GM18951 (cell line): Measurements from ENCODE around the gene RAPGEF6.

ENCODE experiments used
- POLR2A ChIP-seq: IDR thresholded peaks from 4 replicates; pipeline ENCODE4 v1.6.1; 2011; ENCODE audit warnings: mild to moderate bottlenecking; ENCODE audit not compliant: insufficient read length, insufficient read depth; ENCODE audit errors: extremely low read depth
- in situ Hi-C: fragments of 300-500 bp; cut with MboI; formaldehyde crosslinking; loops from one replicate; pipeline ENCODE4 v1.12.0; 2022; ENCODE audit warnings: low sequenced_read_pairs, mixed read lengths, inconsistent platforms; ENCODE audit not compliant: unreplicated experiment

RAPGEF6 gene

DNA sequence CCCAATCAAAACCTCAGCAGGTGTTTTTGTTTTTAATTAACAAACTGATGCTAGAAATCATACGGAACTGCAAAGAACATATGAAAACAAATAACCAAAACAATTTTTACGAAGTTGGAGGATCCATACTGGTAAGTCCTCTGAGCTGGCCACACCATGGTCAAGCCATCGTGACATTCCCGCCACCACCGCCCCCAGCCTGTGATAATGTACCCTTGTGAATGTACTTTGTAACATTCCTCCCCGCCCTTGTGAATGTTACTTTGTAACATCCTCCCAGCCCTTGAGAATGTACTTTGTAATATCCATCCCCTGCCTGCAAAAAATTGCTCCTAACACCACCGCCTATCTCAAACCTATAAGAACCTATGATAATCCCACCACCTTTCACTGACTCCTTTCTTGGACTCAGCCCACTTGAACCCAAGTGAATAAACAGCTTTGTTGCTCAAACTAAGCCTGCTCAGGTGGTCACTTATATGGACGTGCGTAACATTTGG is 63.3 kb downstream of the RAPGEF6 start:
- in situ Hi-C loops = no loop called here
- TF ChIP-seq POLR2A = no peak

- in situ Hi-C loops = no loop called here
- no peak for TF ChIP-seq POLR2A
Measured at GRCh38 chr5:131570757-131571156, 64.3 kb downstream of the RAPGEF6 start.

DNA sequence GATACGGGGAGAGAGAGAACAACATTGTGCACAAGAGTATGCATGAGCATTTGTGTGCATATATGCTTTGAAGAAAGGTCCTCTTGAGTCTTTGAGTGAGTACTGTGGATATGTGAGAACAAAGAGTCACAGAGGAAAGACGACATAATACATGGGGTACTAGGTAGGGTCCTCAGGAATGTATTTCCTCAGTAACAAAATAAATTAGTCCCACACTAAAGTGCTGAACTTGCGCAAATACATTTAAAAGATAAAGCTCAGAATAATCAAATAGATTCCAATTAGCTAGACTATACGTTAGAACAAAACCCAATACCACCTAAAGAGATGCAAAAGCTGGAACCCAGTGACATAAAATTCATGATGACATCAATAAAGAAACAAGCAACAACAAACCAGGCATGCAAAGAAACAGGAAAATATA is 70.8 kb downstream of the RAPGEF6 start:
- in situ Hi-C loops = no loop called here
- no peak for TF ChIP-seq POLR2A

- in situ Hi-C loops = no loop called here
Measured at GRCh38 chr5:131563434-131564228, 71.4 kb downstream of the RAPGEF6 start.

DNA sequence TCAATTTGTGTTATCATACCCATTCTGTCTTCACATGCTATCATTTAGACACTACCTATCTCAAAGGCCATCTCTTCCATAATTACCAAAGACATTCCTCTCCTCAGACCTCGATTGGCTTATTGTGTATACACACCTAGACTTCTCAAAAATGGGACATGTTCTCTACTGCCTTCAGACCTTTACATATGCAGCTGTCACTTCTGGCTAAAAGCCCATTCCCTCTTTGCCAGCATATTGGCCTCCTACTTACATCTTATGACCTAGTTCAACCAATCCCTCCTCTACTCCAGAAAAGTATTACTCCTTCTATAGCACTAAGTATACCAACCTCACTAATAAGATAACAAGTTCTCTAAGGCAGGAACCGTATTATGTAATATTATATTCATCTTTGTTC is 84.4 kb downstream of the RAPGEF6 start:
- no peak for TF ChIP-seq POLR2A
- in situ Hi-C loops = no loop called here

More at GRCh38 chr5:131563434-131564228, 71.4 kb downstream of the RAPGEF6 start:
- TF ChIP-seq POLR2A = no peak

GRCh38 chr5:131548176-131548575 is 86.9 kb downstream of the RAPGEF6 start:
- no peak for TF ChIP-seq POLR2A
- in situ Hi-C loops = no loop called here

DNA sequence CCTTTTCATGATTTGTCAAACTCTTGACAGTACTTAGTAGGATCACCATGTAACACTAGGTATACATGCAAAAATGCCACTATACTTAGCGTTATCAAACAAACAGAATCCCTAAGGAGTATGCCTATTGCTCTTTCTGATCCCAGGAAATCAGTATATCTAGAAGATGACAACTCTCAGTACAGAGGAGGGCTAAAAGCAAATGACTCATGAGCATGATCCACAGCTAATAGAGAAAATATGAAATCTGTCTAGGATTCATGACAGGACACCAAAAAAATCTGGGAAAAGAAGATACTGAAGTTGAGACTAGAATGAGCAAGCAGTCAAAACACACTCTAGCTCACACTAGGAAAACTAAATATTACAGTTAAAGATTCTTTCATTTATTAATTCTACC is 89.2 kb downstream of the RAPGEF6 start:
- TF ChIP-seq POLR2A = no peak
- in situ Hi-C loops = no loop called here

DNA sequence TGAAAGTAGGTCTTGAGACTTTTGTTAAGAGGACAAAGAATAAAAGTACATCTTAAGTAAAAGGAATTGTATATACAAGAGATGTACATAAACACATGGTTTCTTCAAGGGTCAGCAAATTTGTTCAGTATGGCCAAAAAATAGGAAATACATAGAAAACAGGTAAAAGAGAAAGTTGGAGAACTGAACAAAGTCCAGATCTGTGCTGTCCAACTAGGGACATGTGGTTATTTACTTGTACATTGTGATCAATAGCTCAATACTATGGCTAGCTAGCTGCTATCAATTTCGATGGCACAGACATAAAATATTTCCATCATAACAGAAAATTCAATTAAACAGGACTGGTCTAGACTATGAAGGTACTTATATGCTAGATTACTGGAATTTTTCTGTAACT is 92.3 kb downstream of the RAPGEF6 start:
- TF ChIP-seq POLR2A = no peak
- in situ Hi-C loops = no loop called here

GRCh38 chr5:131541762-131542161 is 93.3 kb downstream of the RAPGEF6 start:
- no peak for TF ChIP-seq POLR2A
- in situ Hi-C loops = no loop called here

- in situ Hi-C loops = no loop called here
- no peak for TF ChIP-seq POLR2A
Measured at GRCh38 chr5:131541071-131541470, 94.0 kb downstream of the RAPGEF6 start.

GRCh38 chr5:131539251-131539650 is 95.8 kb downstream of the RAPGEF6 start:
- no peak for TF ChIP-seq POLR2A
- in situ Hi-C loops = no loop called here

GRCh38 chr5:131538177-131538593 is 96.8 kb downstream of the RAPGEF6 start:
- in situ Hi-C loops = no loop called here
- no peak for TF ChIP-seq POLR2A

DNA sequence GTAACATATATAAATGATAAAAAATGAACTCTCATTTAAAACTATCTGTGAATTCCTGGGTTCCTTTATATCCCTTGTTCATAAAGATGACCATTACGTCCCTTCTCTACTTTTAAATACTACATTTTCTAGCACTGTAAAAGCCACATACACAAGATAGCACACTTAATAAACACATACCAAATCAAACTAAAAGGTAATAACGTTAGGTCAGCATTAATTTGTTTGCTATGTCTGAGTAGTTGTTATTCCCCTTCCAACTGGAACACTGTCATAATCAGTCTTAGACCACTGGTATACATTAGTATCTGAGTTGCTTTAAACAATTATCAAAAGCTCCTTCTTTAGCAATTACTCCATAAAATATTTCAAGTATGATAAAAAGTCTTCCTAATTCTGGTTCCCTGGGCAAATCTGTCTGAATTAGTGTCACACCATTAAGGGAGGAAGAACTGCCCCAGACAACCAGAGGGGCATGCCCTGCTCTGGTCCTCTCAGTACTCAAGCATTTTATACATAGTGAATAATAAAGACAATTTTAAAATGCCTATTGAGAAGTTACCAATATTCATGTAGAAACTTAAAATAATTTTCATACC is 98.1 kb downstream of the RAPGEF6 start:
- no peak for TF ChIP-seq POLR2A
- in situ Hi-C loops = no loop called here
